ENCODE data around the gene IFI44. TPM values are rescaled to one million over a fixed set of nuclear protein-coding genes. Genes with fewer than 3 reads are reported as not detected.

IFI44 gene
- total and polyA plus RNA-seq, 9 of the 15 experiments (the other 6 are each of a cell fraction or from before 2014, with no cell fraction given), result 0.11 TPM; not detected in 8

- TF ChIP-seq POLR2G (IDR thresholded peaks at IDR 0.05; ENCODE audit: low read depth, low read length), result no peak
- TF ChIP-seq SIX5 (IDR thresholded peaks at IDR 0.05; ENCODE audit: borderline replicate concordance in 1 of 2, insufficient read depth in 1 of 2, low read depth in 1 of 2, low read length in 2 of 2), result no peak
- TF ChIP-seq PKNOX1 (IDR thresholded peaks at IDR 0.05), result no peak
- no peak for TF ChIP-seq ARNT (IDR thresholded peaks at IDR 0.05)
Measured at GRCh38 chr1:78652019-78652560, 2.5 kb downstream of the IFI44 start (continued).

GRCh38 chr1:78658901-78659300, 9.3 kb downstream of the IFI44 start:
- in situ Hi-C loops (cut with MboI) (loop anchor here (25.0 kb wide), 1 partner anchor 522 kb away; no protein-coding TSS in a partner anchor), intact Hi-C loops (cut with micrococcal nuclease) (no loop called here)
- Histone ChIP-seq H3K4me2 (ENCODE audit: insufficient read depth, low read length) (no peak overlapping the region), H3K4me1 (replicated peaks in 1 of 2; ENCODE audit: control insufficient read depth in 2 of 2, insufficient read depth in 2 of 2, low read length in 2 of 2) (no peaks in the 10 kb centered on the region), H3K9me3 (replicated peaks; ENCODE audit: control insufficient read depth, insufficient read depth, low read depth, low read length) (no peaks in the 10 kb centered on the region), H3K79me2 (ENCODE audit: control insufficient read depth, insufficient read depth, low read length) (no peaks in the 10 kb centered on the region), H3K27me3 (ENCODE audit: control insufficient read depth in 2 of 2, insufficient read depth in 2 of 2, low read length in 2 of 2) (no peaks in the 10 kb centered on the region), H4K20me1 (replicated peaks; ENCODE audit: control insufficient read depth, insufficient read depth, low read length) (no peaks in the 10 kb centered on the region), H3K36me3 (ENCODE audit: control insufficient read depth, insufficient read depth, low read length) (no peaks in the 10 kb centered on the region), H3K9ac (ENCODE audit: insufficient read depth in 1 of 2, low read depth in 2 of 2, low read length in 2 of 2) (no peak overlapping the region), H2AFZ (ENCODE audit: low read depth, low read length) (no peak overlapping the region), H3K9me1 (ENCODE audit: control insufficient read depth, insufficient read depth, low read length) (no peaks in the 10 kb centered on the region), H3K27ac (ENCODE audit: extremely low read depth, low read depth, low read length) (no peak overlapping the region), H3K4me3 (no peak overlapping the region)
- no peak for FAIRE-seq
- BruUV-seq (replicated peaks), result no TSS peak
- no peak for TF ChIP-seq ZFPM2 (CRISPR knock-in tag; IDR thresholded peaks at IDR 0.05)
- TF ChIP-seq ZNF408 (CRISPR knock-in tag; IDR thresholded peaks at IDR 0.05; ENCODE audit: low read depth), result no peak
- TF ChIP-seq ZNF274 (IDR thresholded peaks at IDR 0.05; ENCODE audit: borderline replicate concordance, low read depth, low read length), result no peak
- TF ChIP-seq GTF2F1 (IDR thresholded peaks at IDR 0.05; ENCODE audit: low read depth, low read length), result no peak
- DNase-seq (ENCODE audit: extremely low read depth in 1 of 4, low spot score in 3 of 4), result no peak
- WGBS (ENCODE audit: insufficient coverage, low coverage, missing lambda C conversion rate), result 0% methylated on average over 1 of the region's 1 CpG
- ChIA-PET CTCF (ENCODE audit: low intra/inter-chr PET ratio) (no interaction called here), POLR2A (no interaction called here)
- no peak for ATAC-seq

Data from K562 (cell line).